A549 (cell line): Measurements from ENCODE around the gene GUCY2D. TPM values are rescaled to one million over a fixed set of nuclear protein-coding genes. Genes with fewer than 3 reads are reported as not detected.
"Not testable (repeated sequence)": the region's sequence is repeated elsewhere in the genome, so short reads cannot be mapped to it uniquely, and the experiment has no call there.

ENCODE experiments used
- ATAC-seq, 2 experiments: fragments of 200-7000 bp in 1 of 2; fragments of >200 bp in 1 of 2; cut with Nextera tagmentation in 1 of 2; cut with Tn5 transposase in 1 of 2; 3 replicates each; pipeline versions ENCODE4 v1.8.0 to v1.9.1; 2018 to 2020; ENCODE audit warnings: mild to moderate bottlenecking in 1 of 2, moderate library complexity in 1 of 2
- CTCF ChIA-PET: fragments of 300-600 bp; sonication (Branson Sonifier 250); formaldehyde crosslinking; extraction: SDS; loops from one replicate; lab custom pipeline; 2021; ENCODE audit warnings: antibody characterized with exemption, inconsistent platforms; lab: Yijun Ruan, JAX
- POLR2A ChIA-PET: fragments of 350-600 bp; formaldehyde crosslinking; extraction: SDS; loops from one replicate; lab custom pipeline; 2021; ENCODE audit warnings: antibody characterized with exemption, inconsistent platforms; lab: Yijun Ruan, JAX
- DNase-seq, 2 experiments: peaks; one replicate each; pipeline versions ENCODE4 v3.0.0 to v3.0.0-alpha.2; 2011 to 2016; ENCODE audit warnings: low read depth in 1 of 2, low spot score in 1 of 2
- FAIRE-seq: peaks from 2 replicates; lab custom pipeline; 2011; peaks lifted over from hg19 to GRCh38; lab: Jason Lieb, UNC
- H3K27ac ChIP-seq, 2 experiments: fragments of >200 bp; sonication (Bioruptor Twin); formaldehyde crosslinking; 3 replicates each; pipeline ENCODE4 v1.5.1; 2016 to 2017
- H3K4me1 ChIP-seq: fragments of >200 bp; sonication (Bioruptor Twin); formaldehyde crosslinking; 3 replicates; pipeline ENCODE4 v1.6.1; 2016
- H3K4me2 ChIP-seq: fragments of >200 bp; sonication (Bioruptor Twin); formaldehyde crosslinking; 3 replicates; pipeline ENCODE4 v1.6.1; 2016
- H3K4me3 ChIP-seq: fragments of >200 bp; sonication (Bioruptor Twin); formaldehyde crosslinking; 3 replicates; pipeline ENCODE4 v1.5.1; 2016
- H3K9me3 ChIP-seq: fragments of >200 bp; sonication (Bioruptor Twin); formaldehyde crosslinking; 3 replicates; pipeline ENCODE4 v1.6.1; 2016
- EHF ChIP-seq: fragments of 250-450 bp; sonication (Bioruptor Pico); IDR thresholded peaks from 2 replicates; pipeline ENCODE4 v1.5.0; 2020; ENCODE audit warnings: mild to moderate bottlenecking
- FOSB ChIP-seq: fragments of 250-450 bp; sonication (Bioruptor Pico); IDR thresholded peaks from 2 replicates; pipeline ENCODE4 v1.5.0; 2020; ENCODE audit warnings: mild to moderate bottlenecking, moderate library complexity
- HDAC2 ChIP-seq: fragments of 200-600 bp; sonication (generic); IDR thresholded peaks from 2 replicates; pipeline ENCODE4 v1.6.1; 2016
- HOXA7 ChIP-seq: fragments of 250-450 bp; sonication (Bioruptor Pico); IDR thresholded peaks from 2 replicates; pipeline ENCODE4 v1.5.0; 2020; ENCODE audit warnings: mild to moderate bottlenecking, moderate library complexity
- MAFK ChIP-seq: fragments of 450-650 bp; IDR thresholded peaks from 2 replicates; pipeline ENCODE4 v1.6.1; 2014; ENCODE audit not compliant: partially characterized antibody
- NFE2L2 ChIP-seq: fragments of 150-350 bp; conservative IDR thresholded peaks from 2 replicates; pipeline ENCODE4 v1.6.1; 2014; ENCODE audit warnings: low read length
- RAD21 ChIP-seq, 2 experiments: fragments of >200 bp in 1 of 2; sonication (Bioruptor Twin) in 1 of 2; formaldehyde crosslinking in 1 of 2; IDR thresholded peaks in 1 of 2; conservative IDR thresholded peaks in 1 of 2; 2 replicates in 1 of 2; 3 replicates in 1 of 2; pipeline ENCODE4 v1.6.1; 2012 to 2018; ENCODE audit warnings: inconsistent platforms in 1 of 2
- REST ChIP-seq: fragments of 200-600 bp; sonication (generic); IDR thresholded peaks from 2 replicates; pipeline ENCODE4 v1.6.1; 2016; ENCODE audit warnings: antibody characterized with exemption, mild to moderate bottlenecking, moderate library complexity
- ZC3H11A ChIP-seq: fragments of 450-650 bp; IDR thresholded peaks from 2 replicates; pipeline ENCODE4 v1.6.1; 2014; ENCODE audit warnings: antibody characterized with exemption, mild to moderate bottlenecking
- ZNF302 ChIP-seq: fragments of 250-450 bp; sonication (Bioruptor Pico); IDR thresholded peaks from 2 replicates; pipeline ENCODE4 v1.9.0; 2021; ENCODE audit warnings: inconsistent platforms, mild to moderate bottlenecking, moderate library complexity
- WGBS: methylation state at CpG from one replicate; pipeline ENCODE4 v1.1.6; 2017; ENCODE audit errors: missing lambda C conversion rate; 5-methylcytosine and 5-hydroxymethylcytosine counted together
- polyA minus RNA-seq: library from RNA; depleted of rRNA, polyadenylated mRNA; stranded (reverse); fragments of >200 nt; gene quantifications from 2 replicates; pipeline ENCODE4 v1.2.3, GENCODE V29; 2011; rRNA and poly(A)+ RNA removed
- polyA plus RNA-seq, 4 experiments: library from polyadenylated mRNA; depleted of rRNA in 3 of 4; stranded (reverse); fragments of >200 nt; fragmentation: RNase III in 1 of 4; extraction: RNeasy Plus Mini Kit Qiagen cat#74134 plus additional on column Dnase treatment in 1 of 4; gene quantifications; 2 replicates in 3 of 4; 3 replicates in 1 of 4; pipeline ENCODE4 v1.2.3, GENCODE V29; 2011 to 2017

GUCY2D gene
- polyA plus RNA-seq (2011; rRNA removed) (not detected in 2 replicates), polyA plus RNA-seq (2017; fragmentation: RNase III; extraction: RNeasy Plus Mini Kit Qiagen cat#74134 plus additional on column Dnase treatment) (0.14 to 0.50 TPM in 2 of 3 replicates, not detected in the other), polyA minus RNA-seq (not detected in 2 replicates)
- not detected in 2 replicates for polyA plus RNA-seq (2012; cell fraction: cytosol; rRNA removed)
- 0.16 TPM in 1 of 2 replicates, not detected in the other for polyA plus RNA-seq (2012; cell fraction: nucleus; rRNA removed)

- POLR2A ChIA-PET: no interaction called here
Measured at GRCh38 chr17:8001976-8002720, at the start of gene GUCY2D. Gene GUCY2D, plus strand, starts transcription at chr17:8002615. Its CDS starts 433 bp downstream, at chr17:8003048.

GRCh38 chr17:7953266-7953665, 49.1 kb upstream of the GUCY2D start:
- H3K9me3 ChIP-seq, DNase-seq, H3K4me2 ChIP-seq, POLR2A ChIA-PET, H3K4me3 ChIP-seq, H3K4me1 ChIP-seq, FAIRE-seq, H3K27ac ChIP-seq, ATAC-seq: not testable (repeated sequence)
- WGBS: 92% methylated on average over 13 of the region's 13 CpGs
- CTCF ChIA-PET: interaction anchor here (0.9 to 33.2 kb wide), 5 partner anchors 9 to 88 kb away, joined by 3 to 470 read pairs (median 3); no protein-coding TSS in a partner anchor

More at GRCh38 chr17:8001976-8002720, at the start of gene GUCY2D:
- CTCF ChIA-PET: interaction anchor here (0.7 to 8.5 kb wide), 10 partner anchors 9 to 314 kb away, joined by 3 to 95 read pairs (median 5); partner anchors contain the start of gene RNF227
- Histone ChIP-seq H3K9me3 (no peaks in the 10 kb centered on the region), H3K27ac (no peak within 1 kb of the TSS), H3K4me2 (no peak within 1 kb of the TSS), H3K4me3 (no peak within 1 kb of the TSS), H3K4me1 (no peaks in the 10 kb centered on the region)
- peak; percentile 18 for FAIRE-seq
- TF ChIP-seq ZC3H11A (no peak), EHF (no peak), RAD21 (conservative IDR thresholded peaks at IDR 0.05 in 1 of 2, IDR thresholded peaks at IDR 0.05 in 1 of 2) (no peak), NFE2L2 (no peak), REST (no peak), HOXA7 (no peak), HDAC2 (no peak)
- 56% methylated on average over 16 of the region's 18 CpGs for WGBS
- DNase-seq: no peak
- no peak for ATAC-seq

GRCh38 chr17:7955414-7956227, 46.8 kb upstream of the GUCY2D start:
- H3K27ac ChIP-seq: no peak overlapping the region
- ChIA-PET POLR2A (no interaction called here), CTCF (interaction anchor here (0.6 to 33.2 kb wide), 7 partner anchors 15 to 86 kb away, joined by 3 to 470 read pairs (median 5); no protein-coding TSS in a partner anchor)
- no peaks in the 10 kb centered on the region for H3K9me3 ChIP-seq
- ATAC-seq (no peak), DNase-seq (no peak), FAIRE-seq (peak; percentile 68)
- no peak overlapping the region for H3K4me2 ChIP-seq
- TF ChIP-seq ZC3H11A (no peak), ZNF302 (CRISPR knock-in tag) (no peak)
- no peak overlapping the region for H3K4me3 ChIP-seq
- WGBS: 85% methylated on average over 13 of the region's 13 CpGs
- no peaks in the 10 kb centered on the region for H3K4me1 ChIP-seq

- Histone ChIP-seq H3K9me3 (no peaks in the 10 kb centered on the region), H3K4me2 (no peak overlapping the region), H3K27ac (no peak overlapping the region)
- POLR2A ChIA-PET: no interaction called here
- FAIRE-seq: no peak
- CTCF ChIA-PET: interaction anchor here (0.6 to 33.2 kb wide), 5 partner anchors 14 to 85 kb away, joined by 3 to 470 read pairs (median 5); no protein-coding TSS in a partner anchor
- TF ChIP-seq FOSB (CRISPR knock-in tag) (no peak), MAFK (peak; percentile 62)
- TF ChIP-seq, all 56 proteins: peak for 1
- 82% methylated on average over 11 of the region's 11 CpGs for WGBS
- Histone ChIP-seq H3K4me1 (no peaks in the 10 kb centered on the region), H3K4me3 (no peak overlapping the region)
- DNase-seq (no peak), ATAC-seq (no peak)
Measured at GRCh38 chr17:7956228-7956965, 46.0 kb upstream of the GUCY2D start.
